Activated CD4-positive, alpha-beta T cell treated with anti-CD3 and anti-CD28 coated beads for 1 hour (primary cell): ENCODE data around the gene FAM107B.

Experiments used
- DNase-seq: peaks from one replicate; pipeline ENCODE4 v3.0.0-alpha.2; 2020

Gene FAM107B

DNA sequence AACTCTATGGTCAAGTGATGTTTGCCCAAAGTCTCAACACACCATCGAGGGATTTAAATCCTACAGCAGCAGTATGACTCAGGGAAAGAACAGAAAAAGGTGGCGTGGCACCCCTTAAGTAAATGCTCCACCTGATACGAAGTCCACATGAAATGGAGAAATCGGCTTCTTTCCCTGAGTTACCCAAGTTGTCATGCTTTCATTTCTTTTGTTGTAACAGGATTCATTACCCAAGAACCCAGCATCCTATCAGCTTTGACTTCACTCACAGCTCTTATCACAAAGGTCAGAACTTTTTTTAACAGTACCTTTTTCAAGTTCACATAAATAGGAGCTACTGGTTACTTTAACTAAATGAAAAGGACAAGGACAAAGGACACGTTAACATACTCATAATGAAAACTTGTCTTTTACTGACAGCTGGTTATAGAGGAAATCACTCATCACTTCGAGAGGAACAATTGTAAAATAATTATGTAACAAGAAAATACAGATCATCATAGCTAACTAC is 224.2 kb downstream of the FAM107B start:
- no peak for DNase-seq

DNA sequence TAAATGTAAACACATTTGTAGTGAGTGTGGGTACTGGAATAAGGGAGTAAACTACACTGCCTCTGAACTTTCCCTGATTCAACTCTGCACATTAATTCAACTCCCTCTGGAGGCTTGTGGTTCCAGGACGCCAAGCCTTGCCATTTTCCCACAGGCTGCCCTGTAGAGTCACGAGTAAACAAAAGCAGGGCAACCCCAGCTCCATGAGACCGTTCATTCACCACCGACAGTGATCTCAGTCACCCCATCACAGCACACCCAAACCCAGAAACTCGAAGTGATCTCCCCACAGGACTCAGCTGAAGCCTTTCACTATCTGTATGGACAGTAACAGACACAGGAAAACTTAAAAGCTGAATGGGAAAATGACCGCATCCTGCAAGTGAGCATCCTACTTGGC is 225.2 kb downstream of the FAM107B start:
- no peak for DNase-seq

DNA sequence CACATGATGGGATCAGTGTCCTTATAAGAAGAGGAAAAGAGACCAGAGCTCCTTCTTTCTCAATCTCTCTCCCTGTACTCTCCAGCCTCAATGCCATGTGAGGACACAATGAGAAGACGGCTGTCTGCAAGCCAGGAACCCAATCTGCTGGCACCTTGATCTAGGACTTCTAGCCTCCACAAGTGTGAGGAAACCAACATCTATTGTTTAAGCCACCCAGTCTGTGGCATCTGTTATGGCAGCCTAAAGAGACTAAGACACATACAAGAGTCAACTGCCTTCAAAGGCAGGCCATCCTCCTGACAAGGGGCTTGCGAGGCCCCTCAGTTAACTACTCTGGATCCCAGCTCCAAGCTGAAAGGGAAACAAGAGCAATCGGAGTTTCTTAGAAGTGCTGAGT is 225.7 kb downstream of the FAM107B start:
- DNase-seq = no peak

DNA sequence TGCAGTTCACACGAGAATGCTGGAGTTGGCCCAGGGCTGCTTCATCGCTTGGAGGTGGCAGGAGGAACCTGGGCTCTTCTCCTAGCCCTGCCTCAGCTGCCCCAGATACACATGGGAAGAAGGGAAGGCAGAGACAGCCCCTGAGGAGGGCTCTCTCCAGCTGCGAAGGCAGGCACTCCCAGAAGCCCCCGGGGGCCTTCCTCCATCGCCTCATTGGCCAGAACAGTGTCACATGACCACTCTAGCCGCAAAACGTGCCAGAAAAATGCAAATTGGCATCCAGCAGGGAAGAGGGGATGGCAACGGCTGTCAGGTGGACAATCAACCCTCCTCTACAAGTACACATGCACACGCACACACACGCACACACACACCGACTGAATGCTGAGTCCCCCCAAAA is 226.2 kb downstream of the FAM107B start:
- no peak for DNase-seq

DNA sequence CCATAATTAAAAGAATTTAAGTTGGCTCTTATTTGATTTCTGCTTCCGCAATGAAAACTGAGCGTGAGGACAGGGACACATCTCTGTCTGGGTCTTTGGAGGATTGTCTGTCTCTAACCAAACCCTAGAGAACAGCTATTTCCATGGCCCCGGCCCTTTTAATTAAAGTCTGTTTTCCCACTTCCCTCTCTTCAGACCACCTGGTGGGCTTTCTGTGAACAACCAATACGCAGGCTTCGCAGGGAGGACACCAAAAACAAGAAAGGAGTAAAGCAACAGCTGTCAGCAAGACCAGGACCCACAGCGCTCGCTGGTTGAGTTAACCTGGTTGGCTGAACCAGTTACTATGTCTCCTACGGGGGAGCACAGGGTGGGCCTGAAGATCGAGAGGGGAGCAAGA is 226.9 kb downstream of the FAM107B start:
- no peak for DNase-seq

DNA sequence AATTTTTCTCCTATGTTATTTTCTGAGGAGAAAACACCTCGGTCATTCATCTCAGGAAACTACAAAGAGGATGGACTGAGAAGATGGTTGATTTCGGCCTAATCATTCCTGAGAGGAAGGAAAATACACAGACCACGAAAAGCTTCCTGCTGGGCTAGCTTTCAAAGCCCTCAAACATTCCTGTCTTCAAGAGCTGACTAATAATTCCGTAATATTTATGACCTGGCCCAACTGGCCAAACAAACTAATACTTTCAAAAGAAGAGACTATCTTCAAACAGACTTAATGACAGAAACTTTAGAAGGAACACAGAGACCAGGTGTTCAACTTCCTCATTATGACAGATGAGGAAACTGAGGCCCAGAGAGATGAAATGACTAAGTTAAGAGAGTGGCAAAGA is 228.9 kb downstream of the FAM107B start:
- no peak for DNase-seq

DNA sequence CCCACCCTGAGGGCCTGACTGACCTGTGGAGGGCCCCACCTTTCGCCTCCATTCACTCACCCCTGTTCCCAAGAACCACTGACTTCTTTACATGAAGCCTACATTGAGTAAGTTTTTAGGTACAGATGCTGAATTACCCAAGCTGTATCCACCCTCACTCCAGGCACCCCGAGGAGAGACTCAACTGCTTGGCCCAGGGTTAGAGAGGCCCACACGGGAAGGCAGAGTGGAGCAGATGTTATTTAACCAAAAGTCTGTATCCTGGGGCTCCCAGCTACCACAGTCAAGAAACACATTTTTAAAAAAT is 230.8 kb downstream of the FAM107B start:
- no peak for DNase-seq

DNA sequence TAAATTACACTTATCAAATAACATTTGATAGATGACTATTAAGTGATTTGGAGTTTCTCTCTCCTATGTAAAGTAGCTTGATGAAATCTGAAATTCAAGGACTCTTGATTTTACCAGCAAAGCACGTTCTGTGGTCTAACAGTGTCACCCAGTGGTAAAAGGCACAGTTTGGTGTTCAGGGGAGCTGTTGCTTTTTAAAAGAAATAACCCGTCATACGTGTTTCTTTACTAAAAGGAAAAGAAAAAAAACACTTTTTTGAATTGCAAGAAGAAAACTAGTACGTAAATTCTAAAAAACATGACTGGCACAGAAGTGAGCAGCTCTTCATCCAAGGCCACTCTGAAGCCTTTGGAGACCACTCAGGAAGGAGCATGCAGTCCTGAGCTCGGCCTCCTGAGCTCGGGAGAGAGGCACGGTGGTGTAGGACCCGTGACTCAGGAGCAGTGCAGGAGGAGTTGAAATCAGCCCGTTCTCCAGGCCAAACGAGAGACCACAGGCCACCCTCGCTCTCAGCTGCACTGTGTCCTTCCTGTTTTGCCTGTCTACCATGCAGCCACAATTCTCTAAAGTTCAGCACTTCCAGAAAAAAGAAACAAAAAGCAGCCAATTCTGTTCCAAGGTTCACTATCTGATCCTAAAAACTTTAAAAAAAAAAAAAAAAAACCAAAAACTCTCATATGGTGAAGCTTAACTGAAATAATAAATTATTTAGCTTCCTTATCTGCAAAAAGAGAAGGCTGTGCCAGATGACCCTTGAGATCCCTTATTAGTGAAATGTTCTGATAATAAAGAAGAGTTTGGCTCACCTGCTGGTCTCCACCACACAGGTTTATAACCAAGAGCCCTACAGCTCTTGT is 231.4 kb downstream of the FAM107B start:
- DNase-seq = no peak

DNA sequence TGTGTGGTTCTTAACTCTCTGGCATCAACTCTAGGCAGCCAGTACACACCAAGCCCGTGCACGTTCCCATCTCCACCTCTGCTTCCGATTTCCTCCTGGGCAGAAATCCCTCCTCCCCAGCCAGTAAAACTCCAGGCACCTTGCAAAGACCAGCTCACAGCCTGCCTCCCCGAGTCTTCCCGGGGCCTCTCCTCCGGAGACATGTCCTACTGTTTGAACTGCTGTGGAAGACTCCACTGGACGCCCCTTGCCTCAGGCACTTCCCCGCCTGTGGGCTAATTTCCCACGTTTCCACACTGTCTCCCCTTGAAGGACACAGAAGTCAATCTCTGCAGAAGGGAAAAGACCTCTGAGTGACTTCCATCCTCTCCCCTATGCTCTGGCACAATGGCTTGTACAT is 233.3 kb downstream of the FAM107B start:
- no peak for DNase-seq

DNA sequence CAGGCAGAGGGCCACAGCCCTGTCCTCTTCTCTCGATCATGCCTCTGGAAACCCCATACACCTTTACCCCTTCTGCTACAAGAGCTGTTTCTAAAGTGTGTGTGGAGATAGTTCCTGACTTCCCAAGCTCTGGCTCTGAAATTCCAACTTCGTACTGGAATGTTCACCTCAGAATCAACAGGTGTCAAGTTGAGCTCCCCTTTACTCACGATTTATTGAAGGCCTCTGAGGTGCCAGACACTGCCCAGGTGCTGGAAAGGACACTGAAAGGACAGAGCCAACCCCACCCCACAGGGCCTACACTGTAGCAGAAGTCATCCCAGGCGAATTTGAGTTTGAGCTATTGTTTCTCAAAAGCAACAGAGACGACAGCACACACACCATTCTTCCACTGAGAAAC is 234.1 kb downstream of the FAM107B start:
- DNase-seq = no peak

DNA sequence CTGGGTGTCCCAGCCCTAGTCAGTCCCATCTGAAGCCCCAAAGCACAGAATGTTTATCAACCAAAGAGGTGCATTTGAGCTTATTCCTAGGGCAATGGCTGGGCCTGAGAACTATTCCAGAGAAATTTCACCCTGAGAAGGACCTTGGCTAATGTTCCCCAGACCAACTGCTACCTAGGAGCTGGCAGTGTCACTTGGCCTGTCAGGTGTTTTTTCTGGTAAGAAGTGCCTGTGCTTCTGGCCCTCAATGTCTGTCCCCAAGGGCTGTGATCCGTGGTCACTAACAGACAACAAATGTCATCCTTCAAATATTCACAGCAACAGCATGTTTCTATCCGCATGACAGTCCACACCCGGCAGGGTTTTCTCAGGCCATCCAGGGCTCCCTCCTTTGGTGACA is 234.6 kb downstream of the FAM107B start:
- no peak for DNase-seq

DNA sequence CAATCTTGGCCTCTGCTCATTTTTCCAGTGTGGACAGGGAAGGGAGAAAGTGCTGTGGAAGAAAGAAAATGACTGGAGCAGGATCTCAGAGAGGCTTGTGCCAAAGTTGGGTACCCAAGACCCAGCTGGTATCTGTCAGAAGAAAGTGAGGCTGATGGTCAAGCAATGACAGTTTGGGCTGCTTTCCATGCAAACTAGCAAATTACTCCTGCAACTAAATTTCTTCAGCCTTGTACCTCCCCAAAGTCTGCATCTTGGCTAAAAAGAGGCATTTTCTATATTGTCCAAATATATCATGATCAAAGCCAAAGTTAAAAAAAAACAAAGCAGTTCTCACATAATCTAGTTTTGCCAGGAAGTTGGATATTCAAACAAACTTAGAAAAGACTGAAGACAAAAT is 235.5 kb downstream of the FAM107B start:
- DNase-seq = no peak

DNA sequence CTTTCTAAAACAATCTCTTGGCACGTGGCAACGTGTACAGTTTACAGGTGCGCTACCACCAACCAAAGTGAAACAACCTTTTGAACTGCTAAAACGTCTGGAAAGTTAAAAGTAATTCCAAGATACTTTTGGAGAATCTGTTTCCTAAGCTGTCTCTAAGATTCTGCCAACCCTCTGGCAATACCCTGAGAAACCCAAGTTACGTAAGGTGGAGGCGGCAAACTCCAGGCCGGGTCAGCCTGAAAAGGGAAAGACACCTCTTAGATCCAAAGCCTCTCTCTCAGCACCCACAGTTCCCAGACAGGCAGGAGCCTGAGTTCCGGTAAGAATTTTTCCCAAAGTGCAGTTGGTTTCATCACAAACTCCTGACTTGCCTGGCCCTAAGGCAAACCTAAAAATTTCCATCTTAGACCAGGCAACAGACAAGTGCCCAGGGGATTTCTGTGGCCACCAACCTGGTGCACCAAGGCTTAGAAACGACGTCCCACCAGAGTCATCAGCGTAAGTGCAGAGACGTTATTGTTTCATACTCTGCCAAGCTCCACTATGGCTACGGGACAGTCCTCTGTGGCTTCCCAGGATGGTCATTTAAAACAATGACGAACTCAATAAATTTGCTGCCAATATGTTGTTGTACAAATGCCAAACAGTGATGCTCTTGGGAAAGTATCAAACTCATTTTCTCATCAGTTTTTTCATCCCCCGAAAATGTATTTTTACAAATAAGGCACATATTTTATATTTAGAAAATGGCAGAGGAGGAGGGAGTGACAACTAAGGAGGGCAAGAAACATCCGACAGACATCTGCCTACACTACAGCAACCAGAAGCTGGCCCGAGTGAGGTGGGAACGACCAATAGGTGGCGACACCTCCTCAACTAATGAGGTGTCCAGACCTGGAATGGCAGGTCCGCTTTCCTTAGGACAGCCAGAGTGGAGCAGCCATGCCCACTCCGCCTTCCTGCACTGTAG is 238.2 kb downstream of the FAM107B start:
- DNase-seq = no peak

DNA sequence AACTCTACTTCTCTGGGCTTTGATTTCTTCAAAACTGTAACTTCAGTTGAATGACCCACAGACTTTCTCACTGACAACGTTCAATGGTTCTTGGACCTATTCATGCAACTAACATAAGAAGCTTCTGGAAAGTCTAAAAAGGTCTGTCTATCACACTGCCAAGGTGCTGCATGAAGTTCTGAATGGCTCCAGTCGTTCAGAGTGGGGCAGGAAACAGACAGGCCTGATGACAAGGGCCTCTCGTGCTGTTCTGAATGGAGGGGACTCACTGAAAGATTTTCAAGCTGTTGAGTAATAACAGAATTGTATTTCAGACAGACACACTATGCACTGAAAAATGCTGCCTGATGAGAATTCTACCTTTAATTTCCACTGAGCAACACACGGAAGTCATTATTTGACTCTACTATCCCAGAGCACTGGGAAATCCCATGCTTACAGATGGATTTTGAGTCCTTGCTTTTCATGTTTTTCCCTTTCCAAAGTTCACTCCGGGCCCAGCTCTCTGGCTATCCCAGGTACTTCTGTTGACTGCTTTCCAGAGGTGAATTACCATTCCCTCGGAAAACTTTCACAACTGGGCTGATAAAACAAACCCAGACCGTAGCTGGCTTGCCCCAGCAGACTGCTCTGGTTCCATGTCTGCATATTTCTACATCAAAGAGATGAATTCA is 239.1 kb downstream of the FAM107B start:
- no peak for DNase-seq

DNA sequence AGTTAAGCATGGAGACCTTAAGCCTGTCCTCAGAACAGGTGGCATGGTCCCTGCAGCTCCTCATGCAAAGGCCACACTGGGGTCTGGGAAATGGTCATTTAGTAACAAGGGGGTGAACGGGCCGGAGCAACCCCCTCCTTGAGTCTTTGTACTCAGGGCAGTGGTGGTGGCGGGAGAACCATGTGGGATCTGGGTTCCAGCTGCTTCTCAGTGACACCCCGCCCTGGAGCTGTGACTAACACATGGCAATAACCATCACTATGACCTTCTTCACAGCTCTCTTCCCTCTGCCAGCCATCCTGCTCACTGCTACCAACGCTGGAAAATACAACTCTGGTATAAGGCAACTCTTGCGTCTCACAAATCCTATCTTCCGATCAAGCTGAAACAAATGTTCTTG is 240.5 kb downstream of the FAM107B start:
- DNase-seq = no peak

DNA sequence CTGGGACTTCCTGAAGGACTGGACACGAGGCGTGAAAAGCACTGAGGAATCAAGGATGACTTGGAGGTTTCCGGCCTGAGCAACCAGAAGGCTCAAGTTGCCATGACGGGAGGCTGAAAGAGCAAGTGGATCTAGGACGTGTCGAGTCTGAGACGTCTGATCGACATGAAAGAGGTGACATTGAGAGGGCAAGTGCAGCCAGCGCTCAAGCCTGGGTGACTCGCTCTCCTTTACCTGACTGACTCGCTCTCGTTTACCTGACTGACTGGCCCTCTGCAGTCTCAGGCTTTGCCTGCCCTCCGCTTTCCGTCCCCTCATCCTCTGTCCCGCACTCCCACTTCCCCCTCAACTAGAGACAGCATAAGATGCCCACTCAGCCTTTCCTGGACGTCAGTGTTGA is 241.4 kb downstream of the FAM107B start:
- DNase-seq = no peak

DNA sequence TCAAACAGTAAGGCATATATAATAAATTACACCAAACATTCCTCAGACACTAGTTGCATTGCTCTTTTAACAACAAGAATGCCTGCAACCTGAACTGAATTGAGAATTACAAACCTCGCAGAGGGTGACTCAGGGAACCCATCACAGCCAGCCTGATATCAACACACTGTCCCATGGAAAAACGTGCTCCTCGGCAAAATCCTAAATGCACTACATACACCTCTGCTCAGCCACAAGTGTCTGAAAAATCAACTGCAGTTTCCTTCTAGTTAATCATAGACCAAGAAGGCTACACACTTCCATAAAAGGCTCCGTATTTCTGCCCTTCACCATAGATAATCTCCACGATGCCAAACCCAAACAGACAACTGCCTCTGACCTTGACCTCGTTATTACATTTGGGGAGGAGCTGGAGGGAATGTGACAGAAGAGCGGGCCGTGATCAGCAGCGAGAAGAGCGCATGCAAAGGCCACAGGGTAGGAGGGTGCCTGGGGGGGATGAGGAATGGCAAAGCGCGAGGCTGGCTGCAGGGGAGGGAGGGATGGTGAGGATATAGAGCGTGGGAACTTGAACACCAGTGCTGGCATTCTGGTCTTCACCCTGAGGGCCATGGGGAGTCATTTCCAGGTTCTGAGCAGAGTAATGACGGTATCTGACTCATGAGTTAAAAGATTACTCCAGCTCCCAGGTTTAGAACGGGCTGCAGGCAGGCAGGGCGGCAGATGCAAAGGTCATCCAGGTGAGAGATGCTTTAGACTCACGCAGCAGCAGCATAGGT is 242.0 kb downstream of the FAM107B start:
- DNase-seq = no peak

DNA sequence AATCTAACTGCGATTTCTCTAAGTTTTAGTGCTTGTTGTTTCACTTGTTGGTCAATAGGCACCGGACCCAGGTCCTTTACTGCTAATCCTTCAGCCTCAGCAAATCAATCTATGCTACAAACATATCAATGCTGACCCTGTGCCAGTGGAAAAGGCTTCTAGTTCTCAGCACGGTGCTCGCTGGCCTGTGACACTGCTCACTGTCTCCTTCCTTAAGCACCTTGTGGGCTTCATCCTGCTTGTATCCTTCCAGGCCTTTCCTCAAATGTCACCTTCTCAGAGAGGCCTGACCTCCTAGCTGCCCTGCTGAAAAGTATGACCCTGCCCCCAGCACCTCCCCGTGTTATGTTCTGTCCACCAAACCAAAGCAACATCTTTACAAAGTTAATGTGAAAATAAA is 242.7 kb downstream of the FAM107B start:
- no peak for DNase-seq

DNA sequence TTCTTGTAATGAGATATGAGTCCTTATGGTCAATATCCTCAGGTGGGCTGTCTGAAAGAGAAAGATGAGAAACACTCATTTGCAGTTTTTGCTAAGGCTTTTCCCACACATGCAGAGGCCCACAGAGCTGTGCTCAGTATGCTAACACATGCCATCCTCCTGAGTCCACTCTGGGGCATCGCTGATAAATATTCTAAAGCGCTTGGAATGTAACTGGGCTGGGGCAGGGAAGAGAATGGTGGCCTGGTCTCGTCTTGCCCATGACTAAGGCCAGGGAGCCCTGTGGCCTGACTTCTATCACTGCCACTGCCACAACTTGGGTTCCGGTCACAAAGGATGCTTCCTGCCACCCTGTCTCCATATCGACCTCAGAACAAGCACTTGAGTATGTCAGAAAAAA is 244.2 kb downstream of the FAM107B start:
- no peak for DNase-seq

DNA sequence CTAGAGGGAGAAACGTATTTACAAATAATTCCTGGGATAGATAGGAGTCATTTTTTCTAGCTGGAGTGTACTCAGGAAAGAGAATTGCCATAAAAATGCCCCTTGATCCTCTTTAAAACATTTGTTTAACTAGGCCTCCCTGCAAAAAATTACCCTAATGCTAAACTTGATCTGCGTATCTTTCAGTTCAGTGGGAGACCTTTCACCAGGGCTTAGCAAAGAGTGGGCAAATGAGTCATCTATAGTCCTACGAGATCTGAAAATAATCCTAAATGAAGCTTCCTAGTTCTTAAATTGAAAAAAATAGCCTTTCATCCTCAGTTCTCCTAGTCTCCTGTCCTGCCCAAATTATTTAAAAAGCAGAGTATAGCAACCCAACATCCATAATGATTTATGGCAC is 245.3 kb downstream of the FAM107B start:
- no peak for DNase-seq

DNA sequence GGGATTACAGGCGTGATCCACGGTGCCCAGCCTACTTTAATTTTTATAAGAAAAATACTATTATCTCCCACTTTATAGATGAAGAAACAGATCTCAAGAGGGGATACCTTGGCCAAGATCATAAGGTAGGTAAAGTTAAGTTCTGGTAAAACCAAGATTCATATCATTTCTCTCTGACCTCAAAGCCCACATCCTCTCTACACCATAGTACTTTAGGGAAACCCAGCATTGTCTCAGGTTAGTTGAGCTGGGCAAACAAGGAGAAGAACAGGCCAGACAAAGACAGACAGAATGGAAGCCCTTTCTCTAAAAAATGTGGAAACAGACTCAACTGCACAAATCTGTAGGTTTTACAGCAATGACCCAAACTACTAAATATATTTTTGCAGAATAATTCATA is 246.2 kb downstream of the FAM107B start:
- DNase-seq = no peak

DNA sequence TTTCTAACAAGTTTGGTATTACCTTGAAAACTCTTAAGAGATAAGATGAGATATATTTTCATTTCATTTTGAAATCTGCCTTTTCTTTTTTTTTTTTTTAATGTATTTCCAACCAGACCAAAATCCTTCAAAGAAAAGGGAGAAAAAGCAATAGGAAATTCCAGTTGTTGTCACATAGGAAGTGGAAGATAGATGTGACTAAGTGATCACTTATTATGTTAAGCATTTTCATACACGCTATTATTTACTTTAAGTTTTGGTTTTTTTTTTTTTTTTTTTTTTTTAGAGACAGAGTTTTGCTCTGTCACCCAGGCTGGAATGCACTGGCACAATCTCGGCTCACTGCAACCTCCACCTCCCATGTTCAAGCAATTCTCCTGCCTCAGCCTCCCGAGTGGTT is 246.8 kb downstream of the FAM107B start:
- no peak for DNase-seq
